Naive thymus-derived CD4-positive, alpha-beta T cell (primary cell): Measurements from ENCODE around the gene GBP6. TPM values are rescaled to one million over a fixed set of nuclear protein-coding genes. Genes with fewer than 3 reads are reported as not detected.
A peak's percentile ranks its signal among the peaks of the same experiment; 100 is the strongest.

Source experiments
- ATAC-seq: fragments of 150-1000 bp; cut with Tn5 transposase; 2 replicates; pipeline ENCODE4 v1.10.0; 2021; ENCODE audit warnings: mild to moderate bottlenecking, moderate library complexity
- CTCF ChIA-PET: fragments of 350-600 bp; sonication (Branson Sonifier 250); formaldehyde crosslinking; loops from one replicate; lab custom pipeline; 2021; ENCODE audit warnings: antibody characterized with exemption; lab: Charles Lee
- POLR2A ChIA-PET: fragments of 350-600 bp; sonication (Branson Sonifier 250); formaldehyde crosslinking; loops from one replicate; lab custom pipeline; 2021; ENCODE audit warnings: antibody characterized with exemption, inconsistent platforms; lab: Charles Lee
- DNase-seq, 9 donors: peaks; one replicate each; pipeline versions ENCODE4 v3.0.0 to v3.0.0-alpha.2; 2020 to 2022; ENCODE audit warnings: mixed read lengths in 1 of 9
- H3K27ac ChIP-seq: one replicate; pipeline ENCODE4 v1.7.0; 2013; ENCODE audit warnings: mild to moderate bottlenecking, low read depth, low read length, moderate library complexity
- H3K27me3 ChIP-seq, 2 donors: one replicate each; pipeline ENCODE4 v1.7.0; 2013; ENCODE audit warnings: low read length in 2 of 2, mild to moderate bottlenecking in 2 of 2, moderate library complexity in 2 of 2; ENCODE audit not compliant: control insufficient read depth in 2 of 2, insufficient read depth in 2 of 2
- H3K36me3 ChIP-seq, 3 experiments: 1 replicate in 2 of 3; 2 replicates in 1 of 3; pipeline ENCODE4 v1.7.0; 2013; ENCODE audit warnings: low read length in 3 of 3, mild to moderate bottlenecking in 3 of 3, moderate library complexity in 1 of 3; ENCODE audit not compliant: insufficient read depth in 3 of 3, control insufficient read depth in 2 of 3
- H3K4me1 ChIP-seq, 2 donors: one replicate each; pipeline ENCODE4 v1.7.0; 2013; ENCODE audit warnings: low read length in 2 of 2, mild to moderate bottlenecking in 2 of 2, moderate library complexity in 1 of 2; ENCODE audit not compliant: control insufficient read depth in 2 of 2, insufficient read depth in 2 of 2
- H3K4me3 ChIP-seq: 2 replicates; pipeline ENCODE4 v1.7.0; 2013; ENCODE audit warnings: mild to moderate bottlenecking, low read length
- H3K9me3 ChIP-seq, 3 experiments: 1 replicate in 2 of 3; 2 replicates in 1 of 3; pipeline ENCODE4 v1.7.0; 2013; ENCODE audit warnings: low read length in 3 of 3; ENCODE audit not compliant: control insufficient read depth in 2 of 3
- H3K27ac Mint-ChIP-seq, 9 donors: one replicate each; pipeline ENCODE4 v1.8.0; 2020 to 2022; ENCODE audit warnings: mixed read lengths in 9 of 9, mild to moderate bottlenecking in 8 of 9, moderate library complexity in 5 of 9, inconsistent platforms in 2 of 9
- H3K27me3 Mint-ChIP-seq, 5 donors: one replicate each; pipeline ENCODE4 v1.8.0; 2021 to 2022; ENCODE audit warnings: mixed read lengths in 5 of 5, mild to moderate bottlenecking in 1 of 5
- H3K36me3 Mint-ChIP-seq, 5 donors: one replicate each; pipeline ENCODE4 v1.8.0; 2020 to 2022; ENCODE audit warnings: mixed read lengths in 5 of 5, mild to moderate bottlenecking in 3 of 5, inconsistent platforms in 1 of 5
- H3K4me1 Mint-ChIP-seq, 7 donors: one replicate each; pipeline ENCODE4 v1.8.0; 2020 to 2022; ENCODE audit warnings: mixed read lengths in 7 of 7, mild to moderate bottlenecking in 3 of 7, inconsistent platforms in 1 of 7
- H3K4me3 Mint-ChIP-seq, 10 donors: one replicate each; pipeline ENCODE4 v1.8.0; 2020 to 2022; ENCODE audit warnings: mild to moderate bottlenecking in 10 of 10, mixed read lengths in 10 of 10, moderate library complexity in 6 of 10, inconsistent platforms in 2 of 10
- H3K9me3 Mint-ChIP-seq, 11 donors: one replicate each; pipeline ENCODE4 v1.8.0; 2020 to 2022; ENCODE audit warnings: mixed read lengths in 11 of 11, mild to moderate bottlenecking in 4 of 11, inconsistent platforms in 1 of 11, moderate library complexity in 1 of 11
- intact Hi-C, 2 donors: fragments of 100-400 bp; cut with micrococcal nuclease; formaldehyde crosslinking; loops; one replicate each; pipeline ENCODE4 v1.15.1; 2023
- polyA plus RNA-seq, 2 donors: library from polyadenylated mRNA; unstranded; fragments of 300-500 nt; fragmentation: Illumina TruSeq; gene quantifications; one replicate each; pipeline ENCODE4 v1.2.3, GENCODE V29; 2021
- total RNA-seq, 6 experiments: library from RNA in 5 of 6; stranded (reverse) in 5 of 6; gene quantifications; 1 replicate in 5 of 6; 2 replicates in 1 of 6; pipeline ENCODE4 v1.2.3 and lab custom pipeline; 2021 to 2026

The GBP6 gene
- total RNA-seq, result 1 to 10 TPM in 1 of 5 experiments, under 1 TPM in 3, not detected in 1; 0.19 to 2.8 (median 0.27) TPM
- polyA plus RNA-seq, result under 1 TPM in 1 of 2 donors, not detected in 1; 0.14 TPM
- not detected for total RNA-seq (lab: John Stamatoyannopoulos, UW)

DNA sequence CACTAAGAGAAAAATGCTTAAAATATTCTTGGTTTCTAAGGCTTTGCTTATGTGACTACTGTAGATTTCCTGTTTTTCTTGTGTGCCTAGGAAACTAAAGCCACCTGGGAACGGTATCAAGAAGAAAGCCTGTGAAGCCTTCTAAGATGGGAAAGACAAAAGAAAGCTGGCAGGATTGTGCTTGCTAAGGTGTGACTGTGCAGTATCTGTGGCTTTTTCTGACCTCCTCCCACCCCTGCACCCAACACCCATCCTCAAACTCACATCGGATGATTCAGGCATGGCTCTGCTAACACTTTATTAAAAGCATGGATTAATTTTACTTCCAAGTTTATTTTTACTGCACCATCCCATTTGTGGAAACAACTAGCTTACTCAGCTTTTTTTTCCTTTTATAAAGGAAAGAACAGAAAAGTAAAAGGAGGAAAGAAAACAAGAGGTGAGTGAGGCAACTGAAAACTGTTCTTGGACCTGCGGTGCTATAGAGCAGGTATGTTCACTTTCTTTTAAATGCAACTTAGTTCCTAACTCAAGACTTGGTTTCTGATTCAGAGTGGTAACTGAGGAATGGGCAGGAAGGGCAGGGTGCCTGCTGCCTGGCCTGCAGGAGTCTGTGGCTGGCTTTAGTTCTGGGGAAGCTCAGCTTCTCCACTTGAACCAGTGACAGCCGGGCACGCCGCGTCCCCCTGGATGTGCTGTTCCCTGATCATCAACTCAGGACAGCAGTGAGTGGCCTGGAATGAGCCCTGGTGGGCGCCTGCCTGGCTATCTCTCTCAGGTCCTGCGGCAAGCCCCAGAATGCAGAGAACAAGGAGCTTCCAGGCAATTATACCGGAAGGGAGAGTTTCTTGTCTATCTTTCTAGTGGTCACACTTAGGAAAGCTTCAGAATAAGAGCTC, at the start of gene GBP6:
GBP6 (plus strand) TSS at position 422 of the 899 bp plus-strand sequence. CDS start 4,493 bp downstream, outside the sequence.
- Histone ChIP-seq H3K36me3 (no peaks in the 10 kb centered on the region), H3K27me3 (no peaks in the 10 kb centered on the region), H3K9me3 (no peaks in the 10 kb centered on the region), H3K4me3 (no peak within 1 kb of the TSS), H3K27ac (no peak within 1 kb of the TSS), H3K4me1 (no peaks in the 10 kb centered on the region)
- Mint-ChIP-seq H3K9me3 (peaks cover 0 to 3% (median 0%) of the 10 kb centered on the region in 11 donors), H3K27ac (peak within 1 kb of the TSS in 3 of 9 donors; percentile 38 to 71 (median 51)), H3K4me3 (peak within 1 kb of the TSS in 1 of 10 donors; percentile 53), H3K27me3 (peaks cover 0 to 14% (median 0%) of the 10 kb centered on the region in 5 donors), H3K36me3 (peaks cover 0 to 15% (median 1%) of the 10 kb centered on the region in 5 donors), H3K4me1 (peaks cover 0 to 32% (median 8%) of the 10 kb centered on the region in 7 donors)
- intact Hi-C loops, result loop anchor here in 1 of 2 donors (1.0 kb wide), 1 partner anchor 165 kb away; no protein-coding TSS in a partner anchor
- CTCF ChIA-PET, result interaction anchor here (0.9 to 1.2 kb wide), 4 partner anchors 90 to 389 kb away, joined by 3 to 4 read pairs (median 3); no protein-coding TSS in a partner anchor
- POLR2A ChIA-PET, result interaction anchor here (0.6 kb wide), 1 partner anchor 401 kb away, joined by 5 read pairs; no protein-coding TSS in a partner anchor
- no peak for ATAC-seq
- DNase-seq, result no peak

DNA sequence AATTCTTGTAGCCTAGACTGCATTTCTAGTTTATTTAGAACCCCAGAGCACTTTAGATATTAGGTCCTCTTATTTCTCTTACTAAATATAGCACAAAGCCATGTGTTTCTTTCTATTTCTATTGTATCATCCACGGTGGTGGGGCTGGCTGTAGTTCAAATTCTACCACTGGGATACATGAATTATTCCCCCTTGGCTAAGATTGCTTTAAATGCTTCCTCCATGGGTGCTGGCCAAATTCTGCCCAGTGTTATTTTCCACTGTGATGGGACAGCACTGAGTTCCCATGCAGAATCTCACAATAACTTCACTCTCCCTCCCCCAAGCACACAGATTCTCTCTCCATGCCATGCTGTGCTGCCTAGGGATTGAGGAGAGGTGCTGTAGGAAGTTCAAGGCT, 41.5 kb upstream of the GBP6 start:
- Histone ChIP-seq H3K9me3 (no peaks in the 10 kb centered on the region), H3K4me1 (no peaks in the 10 kb centered on the region), H3K36me3 (no peaks in the 10 kb centered on the region), H3K27me3 (no peaks in the 10 kb centered on the region), H3K27ac (no peak overlapping the region), H3K4me3 (no peak overlapping the region)
- Mint-ChIP-seq H3K4me1 (peaks cover 4 to 9% (median 6%) of the 10 kb centered on the region in 7 donors), H3K27me3 (peaks cover 0 to 5% (median 0%) of the 10 kb centered on the region in 5 donors), H3K27ac (peak overlapping the region in 1 of 9 donors; percentile 4), H3K36me3 (peaks cover 15 to 70% (median 29%) of the 10 kb centered on the region in 5 donors), H3K4me3 (no peak overlapping the region), H3K9me3 (peaks cover 11 to 71% (median 39%) of the 10 kb centered on the region in 11 donors)
- no peak for ATAC-seq
- ChIA-PET CTCF (no interaction called here), POLR2A (interaction anchor here (1.0 kb wide), 1 partner anchor 124 kb away, joined by 3 read pairs; the partner anchor contains the start of gene GBP4)
- no peak for DNase-seq
- intact Hi-C loops, result no loop called here

DNA sequence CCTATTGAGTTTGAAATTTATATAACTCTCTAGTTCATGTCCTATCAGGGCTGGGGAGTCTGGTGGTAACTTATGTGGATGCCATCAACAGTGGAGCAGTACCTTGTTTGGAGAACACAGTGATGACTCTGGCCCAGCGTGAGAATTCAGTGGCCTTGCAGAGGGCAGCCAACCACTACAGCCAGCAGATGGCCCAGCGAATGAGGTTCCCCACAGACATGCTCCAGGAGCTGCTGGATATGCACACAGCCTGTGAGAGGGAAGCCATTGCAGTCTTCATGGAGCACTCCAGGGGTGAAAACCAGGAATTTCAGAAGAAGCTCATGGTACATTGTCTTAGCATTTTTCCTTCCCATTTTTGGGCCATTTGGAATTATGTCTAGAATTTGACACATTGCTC, 32.0 kb upstream of the GBP6 start:
- no peak overlapping the region for H3K4me3 Mint-ChIP-seq
- DNase-seq (no peak), ATAC-seq (no peak)
- Histone ChIP-seq H3K27ac (no peak overlapping the region), H3K27me3 (no peaks in the 10 kb centered on the region), H3K4me3 (no peak overlapping the region), H3K36me3 (no peaks in the 10 kb centered on the region), H3K4me1 (no peaks in the 10 kb centered on the region), H3K9me3 (no peaks in the 10 kb centered on the region)
- CTCF ChIA-PET, result no interaction called here
- H3K27ac Mint-ChIP-seq, result no peak overlapping the region
- H3K4me1 Mint-ChIP-seq, result peaks cover 0 to 6% (median 6%) of the 10 kb centered on the region in 7 donors
- no peaks in the 10 kb centered on the region for H3K27me3 Mint-ChIP-seq
- peaks cover 0 to 40% (median 6%) of the 10 kb centered on the region in 11 donors for H3K9me3 Mint-ChIP-seq
- peaks cover 4 to 62% (median 6%) of the 10 kb centered on the region in 5 donors for H3K36me3 Mint-ChIP-seq
- POLR2A ChIA-PET, result no interaction called here
- intact Hi-C loops, result loop anchor here in 1 of 2 donors (2.0 kb wide), 1 partner anchor 13 kb away; no protein-coding TSS in a partner anchor

GRCh38 chr1:89332461-89332860, 31.4 kb upstream of the GBP6 start:
- no peak overlapping the region for H3K27ac ChIP-seq
- no peaks in the 10 kb centered on the region for H3K27me3 ChIP-seq
- POLR2A ChIA-PET, result no interaction called here
- CTCF ChIA-PET, result no interaction called here
- no peak overlapping the region for H3K4me3 ChIP-seq
- no peaks in the 10 kb centered on the region for H3K4me1 ChIP-seq
- no peaks in the 10 kb centered on the region for H3K27me3 Mint-ChIP-seq
- DNase-seq, result no peak
- no peak overlapping the region for H3K27ac Mint-ChIP-seq
- H3K9me3 ChIP-seq, result no peaks in the 10 kb centered on the region
- no peak for ATAC-seq
- peaks cover 0 to 6% (median 6%) of the 10 kb centered on the region in 7 donors for H3K4me1 Mint-ChIP-seq
- H3K9me3 Mint-ChIP-seq, result peaks cover 0 to 36% (median 6%) of the 10 kb centered on the region in 11 donors
- H3K36me3 Mint-ChIP-seq, result peaks cover 4 to 61% (median 6%) of the 10 kb centered on the region in 5 donors
- H3K4me3 Mint-ChIP-seq, result no peak overlapping the region
- H3K36me3 ChIP-seq, result no peaks in the 10 kb centered on the region
- intact Hi-C loops, result loop anchor here in 1 of 2 donors (2.0 kb wide), 1 partner anchor 14 kb away; no protein-coding TSS in a partner anchor

DNA sequence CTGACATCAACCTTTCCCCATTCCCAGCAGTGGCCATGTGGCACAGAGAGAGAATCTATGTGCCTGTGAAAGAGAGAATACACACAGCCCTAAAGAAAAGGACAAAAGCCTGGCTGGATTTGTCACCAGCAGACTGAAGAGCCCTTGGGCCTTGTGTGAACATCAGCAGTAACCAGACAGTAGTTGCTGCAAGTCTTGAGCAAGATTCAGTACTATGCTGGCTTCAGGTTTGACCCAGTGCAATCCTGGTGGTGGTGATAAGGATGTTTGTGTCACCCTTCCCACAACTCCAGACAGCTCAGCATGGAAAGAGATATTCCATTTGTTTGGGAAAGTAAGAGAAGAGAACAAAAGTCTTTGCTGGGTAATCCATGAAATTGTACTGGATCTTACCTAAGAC, 28.4 kb upstream of the GBP6 start:
- no peaks in the 10 kb centered on the region for H3K27me3 ChIP-seq
- H3K36me3 ChIP-seq, result no peaks in the 10 kb centered on the region
- H3K9me3 ChIP-seq, result no peaks in the 10 kb centered on the region
- Mint-ChIP-seq H3K4me3 (no peak overlapping the region), H3K36me3 (peaks cover 0 to 51% (median 6%) of the 10 kb centered on the region in 5 donors), H3K27me3 (no peaks in the 10 kb centered on the region), H3K4me1 (peaks cover 0 to 6% (median 6%) of the 10 kb centered on the region in 7 donors), H3K9me3 (peaks cover 0 to 21% (median 2%) of the 10 kb centered on the region in 11 donors), H3K27ac (no peak overlapping the region)
- H3K4me1 ChIP-seq, result no peaks in the 10 kb centered on the region
- ATAC-seq (no peak), DNase-seq (no peak)
- POLR2A ChIA-PET, result no interaction called here
- no peak overlapping the region for H3K27ac ChIP-seq
- intact Hi-C loops, result no loop called here
- no peak overlapping the region for H3K4me3 ChIP-seq
- CTCF ChIA-PET, result interaction anchor here (0.7 kb wide), 1 partner anchor 62 kb away, joined by 3 read pairs; no protein-coding TSS in a partner anchor

DNA sequence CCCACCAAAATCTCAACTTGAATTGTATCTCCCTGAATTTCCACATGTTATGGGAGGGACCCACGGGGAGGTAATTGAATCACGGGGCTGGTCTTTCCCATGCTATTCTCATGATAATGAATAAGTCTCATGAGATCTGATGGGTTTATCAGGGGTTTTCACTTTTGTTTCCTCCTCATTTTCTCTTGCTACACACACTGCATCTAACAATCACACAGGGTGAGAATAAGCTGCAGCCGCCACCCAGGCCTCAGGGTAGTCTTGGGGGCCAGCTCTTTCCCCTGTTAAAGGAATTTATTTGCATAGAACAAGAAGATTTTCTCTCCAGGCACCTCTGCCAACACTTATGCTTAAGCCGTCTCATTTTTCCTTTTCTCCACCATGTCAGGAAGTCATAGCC, 26.0 kb upstream of the GBP6 start:
- Mint-ChIP-seq H3K9me3 (peaks cover 0 to 18% (median under 1%) of the 10 kb centered on the region in 11 donors), H3K4me3 (no peak overlapping the region), H3K4me1 (peaks cover 0 to 2% (median 0%) of the 10 kb centered on the region in 7 donors), H3K27ac (peak overlapping the region in 2 of 9 donors; percentile 38 to 40), H3K27me3 (no peaks in the 10 kb centered on the region), H3K36me3 (peaks cover 0 to 37% (median 6%) of the 10 kb centered on the region in 5 donors)
- no peaks in the 10 kb centered on the region for H3K36me3 ChIP-seq
- POLR2A ChIA-PET, result no interaction called here
- CTCF ChIA-PET, result no interaction called here
- ATAC-seq (no peak), DNase-seq (no peak)
- H3K27me3 ChIP-seq, result no peaks in the 10 kb centered on the region
- no peak overlapping the region for H3K27ac ChIP-seq
- H3K4me3 ChIP-seq, result no peak overlapping the region
- no peaks in the 10 kb centered on the region for H3K9me3 ChIP-seq
- H3K4me1 ChIP-seq, result no peaks in the 10 kb centered on the region
- intact Hi-C loops, result no loop called here
